IMR-90 (cell line): ENCODE measurements around the gene RB1. TPM values are rescaled to one million over a fixed set of nuclear protein-coding genes. Genes with fewer than 3 reads are reported as not detected.

ENCODE experiments used
- ATAC-seq: fragments of 200-7000 bp; cut with Tn5 transposase; 2 replicates; pipeline ENCODE4 v1.9.1; 2020; ENCODE audit warnings: low read depth, mild to moderate bottlenecking, moderate library complexity
- BruUV-seq: library from RNA; stranded (reverse); fragments of 400-500 nt; replicated peaks from 2 replicates; lab custom pipeline; 2021; lab: Mats Ljungman, UMichigan
- CTCF ChIA-PET: fragments of 300-600 bp; formaldehyde crosslinking; extraction: SDS; loops from one replicate; lab custom pipeline; 2021; ENCODE audit warnings: antibody characterized with exemption; lab: Yijun Ruan, JAX
- POLR2A ChIA-PET: fragments of 300-600 bp; sonication (Branson Sonifier 250); formaldehyde crosslinking; loops from one replicate; lab custom pipeline; 2022; ENCODE audit warnings: antibody characterized with exemption; ENCODE audit not compliant: unreplicated experiment; lab: Charles Lee
- DNase-seq: peaks from one replicate; pipeline ENCODE4 v3.0.0; 2013
- H2AFZ ChIP-seq: replicated peaks from 2 replicates; pipeline ENCODE3; 2013; ENCODE audit warnings: low read length, mild to moderate bottlenecking; ENCODE audit not compliant: poor library complexity
- H2AK5ac ChIP-seq: 2 replicates; pipeline ENCODE4 v1.6.1; 2013; ENCODE audit warnings: low read depth, low read length, inconsistent platforms
- H2AK9ac ChIP-seq: replicated peaks from 2 replicates; pipeline ENCODE3; 2013; ENCODE audit warnings: mild to moderate bottlenecking, low read depth, low read length, moderate library complexity; ENCODE audit not compliant: poor library complexity
- H2BK120ac ChIP-seq: 2 replicates; pipeline ENCODE4 v1.6.1; 2013; ENCODE audit warnings: low read depth, low read length, inconsistent platforms
- H2BK15ac ChIP-seq: 3 replicates; pipeline ENCODE4 v1.6.1; 2013; ENCODE audit warnings: low read depth, low read length, inconsistent platforms
- H2BK20ac ChIP-seq: 2 replicates; pipeline ENCODE4 v1.6.1; 2013; ENCODE audit warnings: low read depth, mild to moderate bottlenecking, inconsistent platforms, low read length, moderate library complexity
- H2BK5ac ChIP-seq: 2 replicates; pipeline ENCODE4 v1.6.1; 2013; ENCODE audit warnings: mild to moderate bottlenecking, low read depth, low read length, inconsistent platforms; ENCODE audit not compliant: poor library complexity, severe bottlenecking
- H3K14ac ChIP-seq: replicated peaks from 2 replicates; pipeline ENCODE4 v1.6.1; 2013; ENCODE audit warnings: low read depth, low read length, inconsistent platforms
- H3K18ac ChIP-seq: 2 replicates; pipeline ENCODE4 v1.6.1; 2013; ENCODE audit warnings: low read depth, low read length, control low read depth
- H3K23ac ChIP-seq: 2 replicates; pipeline ENCODE4 v1.6.1; 2013; ENCODE audit warnings: low read depth, low read length, inconsistent platforms
- H3K27ac ChIP-seq: 2 replicates; pipeline ENCODE4 v1.5.1; 2013; ENCODE audit warnings: mild to moderate bottlenecking, control low read depth, low read length; ENCODE audit not compliant: insufficient read depth
- H3K27me3 ChIP-seq: 2 replicates; pipeline ENCODE4 v1.6.1; 2013; ENCODE audit warnings: low read length; ENCODE audit not compliant: control insufficient read depth, insufficient read depth
- H3K36me3 ChIP-seq: 2 replicates; pipeline ENCODE4 v1.6.1; 2013; ENCODE audit warnings: low read length, mixed read lengths; ENCODE audit not compliant: control insufficient read depth, insufficient read depth
- H3K4ac ChIP-seq: 2 replicates; pipeline ENCODE4 v1.6.1; 2013; ENCODE audit warnings: low read depth, low read length, inconsistent platforms
- H3K4me1 ChIP-seq: 2 replicates; pipeline ENCODE4 v1.6.1; 2013; ENCODE audit warnings: low read length, mixed read lengths; ENCODE audit not compliant: control insufficient read depth, insufficient read depth
- H3K4me2 ChIP-seq: 2 replicates; pipeline ENCODE4 v1.6.1; 2013; ENCODE audit warnings: low read depth, mild to moderate bottlenecking, control low read depth, low read length, moderate library complexity
- H3K4me3 ChIP-seq: 2 replicates; pipeline ENCODE4 v1.5.1; 2013; ENCODE audit warnings: low read depth, mild to moderate bottlenecking, control low read depth, low read length, moderate library complexity; ENCODE audit not compliant: insufficient read depth
- H3K56ac ChIP-seq: 2 replicates; pipeline ENCODE4 v1.6.1; 2013; ENCODE audit warnings: low read length, inconsistent platforms; ENCODE audit not compliant: insufficient read depth; ENCODE audit errors: extremely low read depth
- H3K79me1 ChIP-seq, 2 experiments: 2 replicates each; pipeline ENCODE4 v1.6.1; 2013; ENCODE audit warnings: low read length in 2 of 2, inconsistent platforms in 1 of 2, low read depth in 1 of 2
- H3K9ac ChIP-seq: 2 replicates; pipeline ENCODE4 v1.6.1; 2013; ENCODE audit warnings: low read depth, low read length, control low read depth
- H3K9me1 ChIP-seq: 2 replicates; pipeline ENCODE4 v1.6.1; 2013; ENCODE audit warnings: low read length, inconsistent platforms; ENCODE audit not compliant: insufficient read depth
- H3K9me3 ChIP-seq: 2 replicates; pipeline ENCODE4 v1.6.1; 2013; ENCODE audit warnings: low read length; ENCODE audit not compliant: control insufficient read depth, insufficient read depth
- H4K20me1 ChIP-seq: 2 replicates; pipeline ENCODE4 v1.6.1; 2013; ENCODE audit warnings: low read length, inconsistent platforms; ENCODE audit not compliant: insufficient read depth
- H4K5ac ChIP-seq: 2 replicates; pipeline ENCODE4 v1.6.1; 2013; ENCODE audit warnings: mild to moderate bottlenecking, low read depth, low read length, control low read depth
- H4K8ac ChIP-seq, 2 experiments: 2 replicates each; pipeline ENCODE4 v1.6.1; 2013; ENCODE audit warnings: low read depth in 2 of 2, low read length in 2 of 2, control low read depth in 1 of 2, inconsistent platforms in 1 of 2
- H4K91ac ChIP-seq: 2 replicates; pipeline ENCODE4 v1.6.1; 2013; ENCODE audit warnings: low read depth, low read length, inconsistent platforms; ENCODE audit not compliant: insufficient read depth
- BHLHE40 ChIP-seq: fragments of 150-350 bp; IDR thresholded peaks from 2 replicates; pipeline ENCODE4 v1.6.1; 2016; ENCODE audit warnings: mild to moderate bottlenecking, low read depth, low read length
- CHD1 ChIP-seq: IDR thresholded peaks from 2 replicates; pipeline ENCODE4 v1.6.1; 2012; ENCODE audit warnings: low read depth, low read length, improper control_type of control experiment
- FOS ChIP-seq: fragments of 150-350 bp; IDR thresholded peaks from 2 replicates; pipeline ENCODE4 v1.6.1; 2016; ENCODE audit warnings: low read depth, low read length
- MAFK ChIP-seq: IDR thresholded peaks from 2 replicates; pipeline ENCODE4 v1.6.1; 2012; ENCODE audit warnings: low read depth, low read length, improper control_type of control experiment
- MAZ ChIP-seq: IDR thresholded peaks from 2 replicates; pipeline ENCODE4 v1.6.1; 2012; ENCODE audit warnings: low read depth, mild to moderate bottlenecking, low read length, improper control_type of control experiment, moderate library complexity, borderline replicate concordance
- MXI1 ChIP-seq: IDR thresholded peaks from 2 replicates; pipeline ENCODE4 v1.6.1; 2012; ENCODE audit warnings: low read depth, mild to moderate bottlenecking, low read length, moderate library complexity, borderline replicate concordance
- NFE2L2 ChIP-seq: fragments of 150-350 bp; IDR thresholded peaks from 2 replicates; pipeline ENCODE4 v1.6.1; 2016; ENCODE audit warnings: low read depth, mild to moderate bottlenecking, low read length
- POLR2A ChIP-seq: IDR thresholded peaks from 2 replicates; pipeline ENCODE4 v1.6.1; 2012; ENCODE audit warnings: mild to moderate bottlenecking, low read depth, low read length
- RAD21 ChIP-seq: IDR thresholded peaks from 2 replicates; pipeline ENCODE4 v1.6.1; 2012; ENCODE audit warnings: low read length, improper control_type of control experiment
- RCOR1 ChIP-seq: IDR thresholded peaks from 2 replicates; pipeline ENCODE4 v1.6.1; 2012; ENCODE audit warnings: mild to moderate bottlenecking, low read length, improper control_type of control experiment; ENCODE audit not compliant: insufficient replicate concordance
- RFX5 ChIP-seq: IDR thresholded peaks from 2 replicates; pipeline ENCODE4 v1.8.0; 2012; ENCODE audit warnings: low read depth, mild to moderate bottlenecking, low read length, moderate library complexity
- SMC3 ChIP-seq: fragments of 150-350 bp; IDR thresholded peaks from 2 replicates; pipeline ENCODE4 v1.6.1; 2016; ENCODE audit warnings: low read depth, mild to moderate bottlenecking, antibody characterized with exemption, low read length, moderate library complexity
- WGBS, 2 experiments: methylation state at CpG; one replicate each; pipeline versions ENCODE4 v1.1.5 to v1.1.7; 2013; ENCODE audit warnings: missing lambda C conversion rate in 2 of 2; ENCODE audit not compliant: insufficient read length in 1 of 2; ENCODE audit errors: extremely low coverage in 2 of 2; 5-methylcytosine and 5-hydroxymethylcytosine counted together
- dilution Hi-C: fragments of 300-500 bp; cut with HindIII; formaldehyde crosslinking; loops from one replicate; pipeline ENCODE4 v1.14.3; 2018; ENCODE audit warnings: low sequenced_read_pairs; ENCODE audit not compliant: unreplicated experiment
- in situ Hi-C: fragments of 300-500 bp; cut with MboI; formaldehyde crosslinking; loops from 3 replicates; pipeline ENCODE4 v1.14.3; 2019; ENCODE audit warnings: low sequenced_read_pairs, inconsistent platforms, mixed read lengths
- intact Hi-C: fragments of 100-400 bp; cut with micrococcal nuclease; formaldehyde crosslinking; loops from 2 replicates; pipeline ENCODE4 v1.10.0; 2022
- polyA plus RNA-seq, 3 experiments: library from polyadenylated mRNA; depleted of rRNA; stranded (reverse); fragments of >200 nt; gene quantifications; 2 replicates each; pipeline ENCODE4 v1.2.3, GENCODE V29; 2012; ENCODE audit warnings: low replicate concordance in 1 of 3
- total RNA-seq: library from RNA; depleted of rRNA; stranded (reverse); fragments of >200 nt; gene quantifications from 2 replicates; pipeline ENCODE4 v1.2.3, GENCODE V29; 2012
- TF ChIP-seq, protein P1 (sequence below): fragments of 150-350 bp; IDR thresholded peaks from 2 replicates; pipeline ENCODE4 v1.6.1; 2016; ENCODE audit warnings: low read depth, mild to moderate bottlenecking, low read length, moderate library complexity, borderline replicate concordance
- TF ChIP-seq, protein P2 (sequence below): conservative IDR thresholded peaks from 2 replicates; pipeline ENCODE4 v1.5.1; 2012; ENCODE audit warnings: mild to moderate bottlenecking, low read depth, low read length, improper control_type of control experiment
- TF ChIP-seq, protein P3 (sequence below): fragments of 150-350 bp; IDR thresholded peaks from 2 replicates; pipeline ENCODE4 v1.6.1; 2017; ENCODE audit warnings: mild to moderate bottlenecking, antibody characterized with exemption, low read length, low read depth

Gene RB1
- total and polyA plus RNA-seq, 2 of the 4 experiments (the other 2 are of a cell fraction), result 11.4 to 15.4 TPM

DNA sequence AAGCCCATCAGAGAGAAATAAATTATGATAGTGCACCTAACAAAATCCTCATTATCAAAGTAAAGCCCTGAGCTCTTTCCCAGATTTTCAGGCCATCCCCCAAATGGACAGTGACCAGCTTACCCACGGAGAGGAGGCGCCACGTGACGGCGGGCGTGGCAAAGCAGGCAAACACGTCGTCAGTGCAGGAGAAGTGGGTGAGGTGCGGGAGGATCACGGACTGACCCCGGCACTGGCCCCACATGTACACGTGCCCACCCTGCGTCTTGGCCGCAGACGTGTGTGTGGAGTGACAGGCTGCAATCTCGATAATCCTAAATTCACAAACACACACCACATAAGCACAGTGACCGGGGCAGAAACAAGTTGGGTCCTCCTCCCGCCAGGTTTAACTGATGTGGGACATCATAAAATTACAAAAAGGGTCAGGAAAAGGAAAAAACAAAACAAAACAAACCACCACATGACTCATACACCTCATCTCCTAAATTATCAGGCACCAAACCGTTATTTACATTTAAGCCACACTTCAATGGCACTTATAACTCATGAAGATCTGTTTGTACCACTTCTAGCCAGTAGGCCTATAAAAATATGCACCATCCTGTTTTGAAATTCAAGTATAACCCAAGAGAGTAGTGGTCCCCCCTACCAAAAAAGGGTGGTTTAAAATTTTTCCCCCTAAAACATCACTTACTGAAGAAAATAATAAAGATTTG lies 199.2 kb downstream of the RB1 start:
- no peak overlapping the region for H4K5ac ChIP-seq
- BruUV-seq, result no TSS peak
- intact Hi-C loops, result no loop called here
- H4K91ac ChIP-seq, result peak overlapping the region; percentile 8; the same call in 1 of the 2 replicates
- ChIA-PET CTCF (no interaction called here), POLR2A (no interaction called here)
- ATAC-seq, result no peak
- TF ChIP-seq RFX5 (no peak), NFE2L2 (no peak), MAZ (no peak), RCOR1 (no peak), MAFK (no peak), RAD21 (no peak), MXI1 (no peak), SMC3 (no peak), POLR2A (no peak), FOS (no peak), CHD1 (no peak), BHLHE40 (no peak)
- TF ChIP-seq, protein P1, sequence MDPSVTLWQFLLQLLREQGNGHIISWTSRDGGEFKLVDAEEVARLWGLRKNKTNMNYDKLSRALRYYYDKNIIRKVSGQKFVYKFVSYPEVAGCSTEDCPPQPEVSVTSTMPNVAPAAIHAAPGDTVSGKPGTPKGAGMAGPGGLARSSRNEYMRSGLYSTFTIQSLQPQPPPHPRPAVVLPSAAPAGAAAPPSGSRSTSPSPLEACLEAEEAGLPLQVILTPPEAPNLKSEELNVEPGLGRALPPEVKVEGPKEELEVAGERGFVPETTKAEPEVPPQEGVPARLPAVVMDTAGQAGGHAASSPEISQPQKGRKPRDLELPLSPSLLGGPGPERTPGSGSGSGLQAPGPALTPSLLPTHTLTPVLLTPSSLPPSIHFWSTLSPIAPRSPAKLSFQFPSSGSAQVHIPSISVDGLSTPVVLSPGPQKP, result no peak
- TF ChIP-seq, protein P2, sequence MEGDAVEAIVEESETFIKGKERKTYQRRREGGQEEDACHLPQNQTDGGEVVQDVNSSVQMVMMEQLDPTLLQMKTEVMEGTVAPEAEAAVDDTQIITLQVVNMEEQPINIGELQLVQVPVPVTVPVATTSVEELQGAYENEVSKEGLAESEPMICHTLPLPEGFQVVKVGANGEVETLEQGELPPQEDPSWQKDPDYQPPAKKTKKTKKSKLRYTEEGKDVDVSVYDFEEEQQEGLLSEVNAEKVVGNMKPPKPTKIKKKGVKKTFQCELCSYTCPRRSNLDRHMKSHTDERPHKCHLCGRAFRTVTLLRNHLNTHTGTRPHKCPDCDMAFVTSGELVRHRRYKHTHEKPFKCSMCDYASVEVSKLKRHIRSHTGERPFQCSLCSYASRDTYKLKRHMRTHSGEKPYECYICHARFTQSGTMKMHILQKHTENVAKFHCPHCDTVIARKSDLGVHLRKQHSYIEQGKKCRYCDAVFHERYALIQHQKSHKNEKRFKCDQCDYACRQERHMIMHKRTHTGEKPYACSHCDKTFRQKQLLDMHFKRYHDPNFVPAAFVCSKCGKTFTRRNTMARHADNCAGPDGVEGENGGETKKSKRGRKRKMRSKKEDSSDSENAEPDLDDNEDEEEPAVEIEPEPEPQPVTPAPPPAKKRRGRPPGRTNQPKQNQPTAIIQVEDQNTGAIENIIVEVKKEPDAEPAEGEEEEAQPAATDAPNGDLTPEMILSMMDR, result no peak
- TF ChIP-seq, protein P3, sequence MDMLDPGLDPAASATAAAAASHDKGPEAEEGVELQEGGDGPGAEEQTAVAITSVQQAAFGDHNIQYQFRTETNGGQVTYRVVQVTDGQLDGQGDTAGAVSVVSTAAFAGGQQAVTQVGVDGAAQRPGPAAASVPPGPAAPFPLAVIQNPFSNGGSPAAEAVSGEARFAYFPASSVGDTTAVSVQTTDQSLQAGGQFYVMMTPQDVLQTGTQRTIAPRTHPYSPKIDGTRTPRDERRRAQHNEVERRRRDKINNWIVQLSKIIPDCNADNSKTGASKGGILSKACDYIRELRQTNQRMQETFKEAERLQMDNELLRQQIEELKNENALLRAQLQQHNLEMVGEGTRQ, result no peak
- H3K23ac ChIP-seq, result no peak overlapping the region
- H3K79me1 ChIP-seq, result no peaks in the 10 kb centered on the region
- H3K9ac ChIP-seq, result no peak overlapping the region
- no peak overlapping the region for H3K27ac ChIP-seq
- no peaks in the 10 kb centered on the region for H3K9me3 ChIP-seq
- no peak for DNase-seq
- peaks cover 6% of the 10 kb centered on the region for H3K9me1 ChIP-seq
- H3K56ac ChIP-seq, result no peak overlapping the region
- dilution Hi-C loops, result no loop called here
- no peak overlapping the region for H3K14ac ChIP-seq
- no peak overlapping the region for H2BK20ac ChIP-seq
- no peaks in the 10 kb centered on the region for H3K27me3 ChIP-seq
- H3K4ac ChIP-seq, result no peak overlapping the region; the same call in 1 of the 2 replicates
- no peak overlapping the region for H3K18ac ChIP-seq
- H4K20me1 ChIP-seq, result no peaks in the 10 kb centered on the region; the same call in 1 of the 2 replicates
- no peak overlapping the region for H3K4me3 ChIP-seq
- peaks cover 12% of the 10 kb centered on the region for H3K4me1 ChIP-seq
- no peak overlapping the region for H2AFZ ChIP-seq
- H4K8ac ChIP-seq, result no peak overlapping the region
- in situ Hi-C loops, result no loop called here
- no peaks in the 10 kb centered on the region for H3K36me3 ChIP-seq
- H3K4me2 ChIP-seq, result no peak overlapping the region
- H2AK9ac ChIP-seq, result no peak overlapping the region
- WGBS, 2 experiments, result 100% methylated on average over 1 of the region's 19 CpGs; no CpG with 5 or more reads in 1 of the 2 experiments
- H2BK15ac ChIP-seq, result no peak overlapping the region
- no peak overlapping the region for H2BK5ac ChIP-seq
- no peak overlapping the region for H2BK120ac ChIP-seq
- peak overlapping the region; percentile 46; the same call in 1 of the 2 replicates for H2AK5ac ChIP-seq
